ENCODE measurements around the gene PTPRR. TPM values are rescaled to one million over a fixed set of nuclear protein-coding genes. Genes with fewer than 3 reads are reported as not detected.

PTPRR gene
- total and polyA plus RNA-seq, 3 experiments from 2014 or later = not detected

- H3K36me3 ChIP-seq (ENCODE audit: insufficient read depth, low read length) = no peaks in the 10 kb centered on the region
- no peak overlapping the region for H3K4me3 ChIP-seq (ENCODE audit: low read length)
- no peak overlapping the region for H3K4me3 Mint-ChIP-seq
- peaks cover 3 to 14% of the 10 kb centered on the region in 2 donors for H3K27me3 Mint-ChIP-seq
- H3K9me3 Mint-ChIP-seq = peaks cover 0 to 3% (median 0%) of the 10 kb centered on the region in 5 donors
- no peaks in the 10 kb centered on the region for H3K4me1 Mint-ChIP-seq
- ChIA-PET POLR2A (no interaction called here), CTCF (interaction anchor here (1.0 kb wide), 1 partner anchor 17 kb away, joined by 3 read pairs; no protein-coding TSS in a partner anchor)
- H3K4me1 ChIP-seq (ENCODE audit: insufficient read depth, low read length) = no peaks in the 10 kb centered on the region
- H3K27ac Mint-ChIP-seq = no peak overlapping the region
- no peaks in the 10 kb centered on the region for H3K36me3 Mint-ChIP-seq
- DNase-seq = no peak
- H3K27ac ChIP-seq (ENCODE audit: low read depth, low read length) = no peak overlapping the region
- H3K27me3 ChIP-seq (ENCODE audit: insufficient read depth, low read length, poor library complexity, severe bottlenecking) = no peaks in the 10 kb centered on the region
- H3K9me3 ChIP-seq (ENCODE audit: low read length) = no peaks in the 10 kb centered on the region
Observed at GRCh38 chr12:70598467-70599193, 321.9 kb downstream of the PTPRR start.

- CTCF ChIA-PET = no interaction called here
- H3K4me3 Mint-ChIP-seq = no peak overlapping the region
Observed at GRCh38 chr12:70592664-70593063, 327.9 kb downstream of the PTPRR start.

GRCh38 chr12:70590549-70591226, 329.9 kb downstream of the PTPRR start:
- Mint-ChIP-seq H3K36me3 (no peaks in the 10 kb centered on the region), H3K27me3 (peaks cover 2 to 26% of the 10 kb centered on the region in 2 donors), H3K27ac (no peak overlapping the region), H3K4me3 (no peak overlapping the region), H3K4me1 (no peaks in the 10 kb centered on the region), H3K9me3 (peaks cover 0 to 3% (median 0%) of the 10 kb centered on the region in 5 donors)
- Histone ChIP-seq H3K4me1 (ENCODE audit: insufficient read depth, low read length) (no peaks in the 10 kb centered on the region), H3K4me3 (ENCODE audit: low read length) (no peak overlapping the region), H3K36me3 (ENCODE audit: insufficient read depth, low read length) (no peaks in the 10 kb centered on the region), H3K9me3 (ENCODE audit: low read length) (no peaks in the 10 kb centered on the region), H3K27ac (ENCODE audit: low read depth, low read length) (no peak overlapping the region), H3K27me3 (ENCODE audit: insufficient read depth, low read length, poor library complexity, severe bottlenecking) (no peaks in the 10 kb centered on the region)
- no peak for DNase-seq
- ChIA-PET CTCF (interaction anchor here (1.2 to 1.6 kb wide), 3 partner anchors 10 to 690 kb away, joined by 4 to 5 read pairs (median 5); no protein-coding TSS in a partner anchor), POLR2A (no interaction called here)

More at GRCh38 chr12:70592664-70593063, 327.9 kb downstream of the PTPRR start:
- H3K27me3 ChIP-seq (ENCODE audit: insufficient read depth, low read length, poor library complexity, severe bottlenecking) = no peaks in the 10 kb centered on the region
- Mint-ChIP-seq H3K9me3 (peaks cover 0 to 3% (median 0%) of the 10 kb centered on the region in 5 donors), H3K27ac (no peak overlapping the region), H3K27me3 (peaks cover 0 to 19% of the 10 kb centered on the region in 2 donors), H3K4me1 (no peaks in the 10 kb centered on the region), H3K36me3 (no peaks in the 10 kb centered on the region)
- DNase-seq = no peak
- H3K9me3 ChIP-seq (ENCODE audit: low read length) = no peaks in the 10 kb centered on the region
- H3K36me3 ChIP-seq (ENCODE audit: insufficient read depth, low read length) = no peaks in the 10 kb centered on the region
- no peaks in the 10 kb centered on the region for H3K4me1 ChIP-seq (ENCODE audit: insufficient read depth, low read length)
- POLR2A ChIA-PET = no interaction called here
- no peak overlapping the region for H3K27ac ChIP-seq (ENCODE audit: low read depth, low read length)
- H3K4me3 ChIP-seq (ENCODE audit: low read length) = no peak overlapping the region

- Histone ChIP-seq H3K27ac (ENCODE audit: low read depth, low read length) (no peak overlapping the region), H3K4me1 (ENCODE audit: insufficient read depth, low read length) (no peaks in the 10 kb centered on the region), H3K27me3 (ENCODE audit: insufficient read depth, low read length, poor library complexity, severe bottlenecking) (no peaks in the 10 kb centered on the region), H3K36me3 (ENCODE audit: insufficient read depth, low read length) (no peaks in the 10 kb centered on the region), H3K4me3 (ENCODE audit: low read length) (no peak overlapping the region), H3K9me3 (ENCODE audit: low read length) (no peaks in the 10 kb centered on the region)
- Mint-ChIP-seq H3K4me1 (no peaks in the 10 kb centered on the region), H3K9me3 (peaks cover 0 to 3% (median 0%) of the 10 kb centered on the region in 5 donors), H3K4me3 (no peak overlapping the region), H3K36me3 (no peaks in the 10 kb centered on the region), H3K27ac (peak overlapping the region in 1 of 8 donors; percentile 56), H3K27me3 (peaks cover 2 to 26% of the 10 kb centered on the region in 2 donors)
- ChIA-PET POLR2A (no interaction called here), CTCF (interaction anchor here (1.2 to 1.6 kb wide), 3 partner anchors 9 to 690 kb away, joined by 4 to 5 read pairs (median 5); no protein-coding TSS in a partner anchor)
- peak in 4 of 5 donors; percentile 5 to 21 (median 20) for DNase-seq
Observed at GRCh38 chr12:70590051-70590450, 330.5 kb downstream of the PTPRR start.

Other genes starting within 250 kb of the PTPRR start
- not detected for gene TSPAN8, start 237.3 kb upstream of the PTPRR start, total RNA-seq
- not detected for gene TSPAN8, start 237.3 kb upstream of the PTPRR start, polyA plus RNA-seq